ENCODE results near the gene VLDLR.
A peak's percentile ranks its signal among the peaks of the same experiment; 100 is the strongest.

The VLDLR gene

DNA sequence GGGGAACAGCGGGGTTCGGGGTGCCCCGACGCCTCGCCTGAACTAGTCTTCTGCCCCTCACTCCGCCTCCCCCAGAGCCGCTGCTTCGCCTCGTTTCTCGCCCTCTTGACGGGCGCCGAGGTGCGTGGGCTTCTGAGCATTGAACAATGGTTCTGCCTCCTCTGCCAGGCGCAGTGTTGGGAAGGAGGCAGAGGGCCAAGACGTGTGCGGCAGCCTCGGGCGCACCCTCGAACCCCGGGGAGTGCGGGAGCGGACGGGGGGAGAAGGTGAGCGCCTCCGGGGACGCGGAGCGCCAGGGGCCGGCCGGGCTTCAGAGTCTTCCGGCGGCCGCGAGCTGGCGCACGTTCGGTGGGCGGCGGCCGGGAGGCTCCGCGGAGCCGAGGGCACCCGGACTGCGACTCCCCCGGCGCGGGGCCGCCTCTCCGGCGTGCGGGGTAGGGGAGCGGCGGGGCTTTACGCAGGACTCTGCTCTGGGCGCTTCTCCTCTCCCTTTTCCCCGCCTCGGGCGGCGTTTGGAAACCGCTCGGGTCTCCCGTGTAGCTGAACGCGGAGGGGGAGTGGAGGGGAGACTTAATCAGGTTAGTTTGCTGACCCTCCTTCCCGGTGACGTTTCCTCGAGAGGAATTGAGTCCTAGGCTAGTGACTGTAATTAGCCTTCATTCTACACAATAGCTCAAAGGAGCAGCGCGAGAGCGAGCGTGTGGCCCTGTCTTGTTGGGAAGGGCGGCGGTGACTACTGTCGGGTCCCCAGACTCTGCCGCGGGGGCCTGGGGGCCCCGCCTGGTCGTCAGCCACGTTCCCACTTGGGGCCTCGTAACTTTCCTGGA, 1.1 kb downstream of the VLDLR start:
- DNase-seq (ENCODE audit: low spot score), result peak; percentile 10

DNA sequence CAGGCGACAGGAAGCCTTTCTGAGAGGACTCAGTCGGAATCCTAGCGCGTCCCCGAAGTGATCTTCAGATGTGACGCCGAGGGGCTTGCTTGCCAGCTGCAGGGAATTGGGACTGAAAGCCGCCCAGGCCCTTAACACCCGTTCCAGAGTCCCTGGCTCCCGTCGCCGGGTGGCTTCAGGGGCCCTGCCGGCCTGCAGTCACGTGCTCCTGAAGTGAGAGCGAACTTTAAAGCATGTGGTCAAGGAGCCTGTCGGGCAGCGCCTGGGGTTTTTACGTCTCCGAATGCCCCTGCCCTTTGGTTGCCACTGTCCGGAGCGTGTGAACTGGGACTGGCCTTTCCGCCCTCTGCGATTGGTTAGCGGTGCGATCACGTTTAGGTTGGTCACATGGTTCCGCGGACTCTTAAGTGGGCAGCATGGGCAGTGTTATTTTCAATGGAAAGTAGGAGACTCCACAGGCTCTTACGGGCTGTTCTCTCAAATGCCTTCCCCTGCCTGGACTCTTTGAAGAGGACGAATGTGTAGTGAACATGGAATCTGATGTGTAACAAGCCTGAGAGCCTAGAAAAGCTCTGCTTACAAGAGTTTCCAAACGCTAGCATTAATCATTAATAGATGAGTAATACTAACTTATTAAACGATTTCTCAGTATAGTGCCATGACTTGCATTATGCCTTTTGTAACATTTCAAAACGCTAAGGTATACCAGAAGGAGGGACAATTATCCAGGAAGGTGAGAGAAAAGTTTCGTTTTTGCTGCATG, 1.9 kb downstream of the VLDLR start:
- peak; percentile 30 for DNase-seq (ENCODE audit: low spot score)

DNA sequence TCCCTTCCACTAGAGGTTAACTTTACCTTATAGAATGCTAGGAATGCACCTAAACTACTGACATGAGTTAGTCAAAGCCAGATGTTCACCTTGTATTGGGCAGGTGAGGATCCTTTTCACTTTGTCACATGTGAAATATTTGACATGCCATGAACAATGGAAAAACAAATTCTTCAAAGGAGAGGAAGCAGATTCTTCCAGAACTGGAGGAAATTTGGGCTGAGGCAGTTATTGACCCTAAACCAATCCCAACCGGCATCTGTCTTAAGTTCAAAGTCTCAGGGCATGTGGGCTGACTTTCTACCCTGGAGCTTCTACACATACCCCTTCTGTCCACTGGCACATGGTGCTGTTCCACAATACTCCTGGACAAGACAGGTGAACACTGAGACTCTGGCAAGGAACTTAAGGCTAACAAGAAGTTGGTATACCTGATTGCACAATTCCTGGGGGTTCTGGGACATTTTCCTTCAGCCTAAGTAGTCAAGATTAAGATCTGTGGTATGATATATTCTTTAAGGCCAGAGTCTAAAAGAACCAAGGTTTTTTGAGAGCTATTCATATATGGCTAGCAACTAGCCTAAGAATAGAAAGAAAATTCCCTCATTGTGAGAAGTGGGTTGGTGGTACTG, 2.6 kb downstream of the VLDLR start:
- DNase-seq (ENCODE audit: low spot score), result no peak

GRCh38 chr9:2625427-2625826, 3.8 kb downstream of the VLDLR start:
- DNase-seq (ENCODE audit: low spot score), result no peak

DNA sequence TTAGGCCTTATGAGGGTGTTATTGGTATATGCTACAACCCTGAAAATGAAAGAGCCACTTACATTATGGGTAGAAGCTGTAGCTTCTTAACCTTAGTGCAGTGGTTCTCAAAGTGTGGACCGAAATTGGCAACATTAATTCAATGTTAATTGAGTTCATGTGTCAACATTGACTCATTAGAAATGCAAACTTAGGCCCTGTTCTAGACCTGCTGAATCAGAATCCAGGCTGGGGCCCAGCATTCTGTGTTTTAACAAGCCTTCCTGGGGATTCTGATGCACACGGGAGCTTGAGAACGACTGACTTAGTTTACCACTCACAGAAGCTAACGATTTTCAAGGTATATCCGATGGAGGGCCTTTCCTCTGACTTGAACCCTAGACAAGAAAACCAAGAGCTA, 7.3 kb downstream of the VLDLR start:
- DNase-seq (ENCODE audit: low spot score), result no peak

- DNase-seq (ENCODE audit: low spot score), result no peak
Measured at GRCh38 chr9:2630158-2630557, 8.6 kb downstream of the VLDLR start.

DNA sequence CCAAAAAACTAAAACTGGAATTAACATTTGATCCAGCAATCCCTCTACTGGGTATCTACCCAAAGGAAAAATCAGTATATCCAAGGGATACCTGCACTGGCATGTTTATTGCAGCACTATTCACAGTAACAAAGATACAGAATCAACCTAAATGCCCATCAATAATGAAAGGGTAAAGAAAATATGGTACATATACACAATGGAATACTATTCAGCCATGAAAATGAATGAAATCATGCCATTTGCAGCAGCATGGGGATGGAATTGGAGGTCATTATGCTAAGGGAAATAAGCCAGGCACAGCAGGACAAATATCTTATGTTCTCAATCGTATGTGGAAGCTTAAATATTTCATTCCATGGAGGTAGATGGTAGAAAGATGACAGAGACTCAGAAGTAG, 9.7 kb downstream of the VLDLR start:
- DNase-seq (ENCODE audit: low spot score), result no peak

DNA sequence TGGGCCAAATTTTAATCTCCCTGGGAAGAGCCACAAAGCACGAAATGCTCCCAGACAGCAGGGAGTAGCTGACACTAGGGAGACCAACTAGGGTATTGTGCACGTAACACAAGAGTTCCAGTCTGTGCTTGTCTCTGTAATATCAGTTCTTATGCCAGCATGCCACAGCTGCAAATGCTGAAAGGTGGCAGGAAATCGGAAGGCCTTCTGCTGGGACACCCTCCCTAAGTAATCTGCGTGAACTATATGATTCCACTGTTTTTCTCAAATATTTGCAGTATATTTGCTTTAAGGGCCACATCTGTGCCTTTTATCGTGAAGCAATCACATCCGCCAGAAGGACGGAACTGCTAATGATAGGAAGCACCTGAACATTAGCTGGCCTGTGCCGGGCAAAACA, 12.6 kb downstream of the VLDLR start:
- no peak for DNase-seq (ENCODE audit: low spot score)

DNA sequence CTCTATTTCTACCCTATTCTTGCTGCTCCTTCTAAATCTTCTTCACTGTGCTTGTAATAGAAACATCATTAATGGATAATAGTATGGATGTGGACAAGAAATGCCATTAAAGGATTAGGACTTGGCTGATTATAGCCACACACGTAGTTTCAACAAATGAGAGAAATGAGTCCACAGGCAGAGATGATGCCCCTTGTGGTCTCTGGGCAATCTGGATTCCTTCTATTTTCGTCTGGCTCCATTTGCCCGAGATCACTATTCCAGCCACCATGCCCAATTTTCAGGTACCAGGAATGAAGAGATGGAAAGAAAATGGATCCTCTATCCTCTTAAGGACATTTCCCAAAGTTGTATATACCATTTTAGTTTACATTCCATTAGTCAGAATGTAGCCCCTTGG, 13.2 kb downstream of the VLDLR start:
- DNase-seq (ENCODE audit: low spot score), result no peak

DNA sequence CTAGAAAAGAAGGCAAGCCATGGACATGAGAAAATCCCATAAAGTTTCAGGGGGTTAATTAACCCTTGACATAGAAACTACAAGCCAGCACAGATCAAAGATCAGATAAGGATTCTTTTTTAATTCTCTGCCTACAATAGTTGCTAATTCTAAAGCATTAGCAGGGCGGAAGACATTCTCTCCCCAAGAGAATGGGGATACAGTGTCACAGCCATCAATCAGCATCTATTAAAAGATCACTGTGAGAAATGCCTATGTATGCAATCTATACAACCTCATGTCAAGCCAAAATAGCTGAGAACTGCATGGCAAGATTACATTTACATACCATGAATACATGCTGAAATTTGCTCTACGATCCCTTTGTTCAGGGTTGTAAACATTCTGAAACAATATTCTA, 14.3 kb downstream of the VLDLR start:
- DNase-seq (ENCODE audit: low spot score), result no peak

DNA sequence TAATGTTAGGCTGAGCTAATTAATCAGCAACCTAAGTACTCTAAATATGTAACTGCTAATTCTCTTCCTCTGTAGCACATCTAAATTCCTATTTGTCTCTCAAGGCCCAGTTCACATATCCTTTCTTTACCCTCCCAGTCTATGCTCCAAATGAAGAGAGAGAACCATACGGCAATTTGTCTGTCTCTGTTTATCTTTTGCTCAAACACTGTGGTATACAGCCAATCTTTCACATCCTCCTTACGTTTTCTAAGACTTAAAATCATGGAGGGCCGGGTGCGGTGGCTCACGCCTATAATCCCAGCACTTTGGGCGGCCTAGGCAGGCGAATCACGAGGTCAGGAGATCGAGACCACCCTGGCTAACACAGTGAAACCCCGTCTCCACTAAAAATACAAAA, 15.8 kb downstream of the VLDLR start:
- no peak for DNase-seq (ENCODE audit: low spot score)

DNA sequence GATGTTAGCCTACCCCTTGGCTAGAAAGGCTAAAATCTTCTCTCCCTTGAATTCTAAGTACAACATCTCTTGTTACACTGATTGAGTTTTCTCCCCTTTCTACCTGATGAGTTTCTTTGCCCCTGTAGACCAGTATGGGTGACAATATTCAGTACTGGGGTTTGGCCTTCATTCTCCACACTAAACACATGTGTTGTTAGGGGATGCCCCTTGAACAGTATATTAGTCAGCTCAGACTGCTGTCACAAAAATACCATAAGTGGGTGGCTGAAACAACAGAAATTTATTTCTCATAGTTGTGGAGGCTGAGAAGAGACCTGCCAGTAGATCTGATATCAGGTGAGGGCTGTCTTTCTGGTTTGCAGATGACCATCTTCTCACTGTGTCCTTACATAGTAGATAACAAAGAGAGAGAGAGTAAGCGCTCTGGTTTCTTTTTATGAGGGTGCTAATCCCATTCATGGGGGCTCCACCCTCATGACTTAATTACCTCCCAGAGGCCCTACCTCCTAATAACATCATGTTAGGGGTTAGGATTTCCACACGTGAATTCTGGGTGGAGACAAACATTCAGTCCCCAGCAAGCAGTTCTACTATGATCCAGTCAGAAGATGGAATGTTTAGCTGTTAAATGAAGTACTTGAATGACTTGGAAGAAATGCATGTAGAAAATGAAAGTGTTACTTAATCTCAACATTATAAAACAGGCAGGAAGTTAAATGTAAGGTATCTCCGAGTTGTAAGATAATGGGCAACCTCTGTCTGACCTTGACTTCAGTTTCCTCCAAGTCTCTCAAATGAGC, 17.5 kb downstream of the VLDLR start:
- no peak for DNase-seq (ENCODE audit: low spot score)

- DNase-seq (ENCODE audit: low spot score), result no peak
Measured at GRCh38 chr9:2639786-2640185, 18.2 kb downstream of the VLDLR start.

GRCh38 chr9:2640570-2640969, 19.0 kb downstream of the VLDLR start:
- no peak for DNase-seq (ENCODE audit: low spot score)

GRCh38 chr9:2641033-2641432, 19.4 kb downstream of the VLDLR start:
- DNase-seq (ENCODE audit: low spot score), result no peak

DNA sequence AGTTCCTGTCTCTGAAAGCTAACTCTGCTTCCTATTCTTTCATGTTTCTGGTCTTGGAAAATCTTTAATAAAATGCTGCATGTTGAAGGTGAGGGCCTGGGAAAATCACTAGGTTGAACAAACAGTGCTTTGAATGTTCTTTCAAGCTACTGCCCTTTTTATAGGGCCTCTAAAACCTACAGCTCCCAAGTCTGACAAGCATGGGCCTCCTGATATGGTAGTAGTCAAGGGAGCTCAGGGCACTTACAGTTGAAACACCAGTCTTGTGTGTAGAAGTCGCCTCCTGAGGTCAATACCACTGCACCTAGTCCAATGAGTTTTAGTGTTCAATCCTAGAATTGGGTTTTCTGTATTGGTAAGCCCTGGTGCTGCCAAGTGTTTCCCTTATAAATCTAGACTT, 20.5 kb downstream of the VLDLR start:
- no peak for DNase-seq (ENCODE audit: low spot score)

DNA sequence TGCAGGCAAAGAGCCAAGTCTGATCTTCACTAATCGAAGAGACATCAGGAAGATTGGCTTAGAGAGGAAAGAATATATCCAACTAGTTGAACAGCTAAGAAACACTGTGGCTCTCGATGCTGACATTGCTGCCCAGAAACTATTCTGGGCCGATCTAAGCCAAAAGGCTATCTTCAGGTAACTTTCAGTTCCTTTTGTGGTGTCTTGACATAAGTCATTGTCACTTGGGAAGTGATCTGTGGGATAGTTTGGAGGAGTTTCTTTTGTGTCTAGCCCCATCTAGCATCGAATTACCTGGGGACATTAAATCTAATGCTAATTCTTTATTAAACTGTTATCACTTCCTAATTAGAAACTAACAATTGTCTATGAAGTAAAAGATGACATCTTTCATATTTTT, 24.0 kb downstream of the VLDLR start:
- no peak for DNase-seq (ENCODE audit: low spot score)

- no peak for DNase-seq (ENCODE audit: low spot score)
Measured at GRCh38 chr9:2655411-2655901, 33.9 kb downstream of the VLDLR start.

DNA sequence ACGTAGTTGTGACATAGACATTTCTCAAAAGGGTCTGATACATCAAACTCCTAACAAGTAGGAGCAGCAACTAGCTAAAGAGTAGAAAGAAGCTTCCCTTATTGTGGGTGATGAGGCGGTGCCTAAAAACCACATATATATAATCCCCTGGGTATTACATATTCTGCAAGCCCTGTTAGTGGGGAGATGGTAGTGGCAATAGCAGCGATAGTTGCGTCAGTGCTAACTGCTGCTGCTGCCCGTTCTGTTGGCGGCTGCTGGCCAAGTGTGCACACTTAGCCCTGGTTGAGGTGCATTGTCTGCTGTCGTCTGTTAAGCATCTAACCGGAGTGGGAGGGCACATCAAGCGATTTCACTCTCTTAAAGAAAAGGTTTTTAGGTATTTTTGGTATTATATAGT, 35.8 kb downstream of the VLDLR start:
- DNase-seq (ENCODE audit: low spot score), result no peak

GRCh38 chr9:2662496-2662895, 40.9 kb downstream of the VLDLR start:
- peak; percentile 26 for DNase-seq (ENCODE audit: low spot score)

- no peak for DNase-seq (ENCODE audit: low spot score)
Measured at GRCh38 chr9:2663461-2664173, 42.0 kb downstream of the VLDLR start.
